Gastrocnemius medialis (tissue), 4 donors: Measurements from ENCODE around the gene GJA10. TPM values are rescaled to one million over a fixed set of nuclear protein-coding genes. Genes with fewer than 3 reads are reported as not detected.

Experiments
- ATAC-seq, 2 donors: fragments of 150-250 bp; one replicate each; pipeline ENCODE4 v1.9.1; 2016
- DNase-seq, 2 donors: peaks; one replicate each; pipeline ENCODE4 v3.0.0-alpha.2; 2019
- H3K27ac ChIP-seq, 4 donors: fragments of 200-600 bp; sonication (generic); 1 replicate in 1 of 4; 2 replicates in 3 of 4; pipeline ENCODE4 v1.5.1; 2016 to 2018; ENCODE audit warnings: mild to moderate bottlenecking in 2 of 4, moderate library complexity in 1 of 4
- H3K27me3 ChIP-seq, 3 donors: fragments of 200-600 bp; sonication (generic) in 2 of 3; 1 replicate in 1 of 3; 2 replicates in 2 of 3; pipeline versions ENCODE4 v1.5.1 to v1.6.0; 2016 to 2019; ENCODE audit warnings: mild to moderate bottlenecking in 1 of 3, moderate library complexity in 1 of 3
- H3K36me3 ChIP-seq, 2 donors: fragments of 200-600 bp; sonication (generic) in 1 of 2; one replicate each; pipeline ENCODE4 v1.5.1; 2017 to 2018
- H3K4me1 ChIP-seq, 2 donors: fragments of 200-600 bp; sonication (generic) in 1 of 2; one replicate each; pipeline ENCODE4 v1.5.1; 2016 to 2017; ENCODE audit warnings: mild to moderate bottlenecking in 2 of 2
- H3K4me3 ChIP-seq, 4 donors: fragments of 200-600 bp; sonication (generic) in 3 of 4; 1 replicate in 1 of 4; 2 replicates in 3 of 4; pipeline ENCODE4 v1.5.1; 2016 to 2019; ENCODE audit warnings: mild to moderate bottlenecking in 2 of 4
- H3K9me3 ChIP-seq, 3 donors: fragments of 200-600 bp; sonication (generic) in 2 of 3; 1 replicate in 1 of 3; 2 replicates in 2 of 3; pipeline ENCODE4 v1.5.1; 2016 to 2019
- POLR2A ChIP-seq, 2 donors: fragments of 450-650 bp; IDR thresholded peaks; one replicate each; pipeline ENCODE4 v1.6.1; 2017; ENCODE audit warnings: antibody characterized with exemption in 2 of 2, mild to moderate bottlenecking in 2 of 2, moderate library complexity in 2 of 2
- in situ Hi-C, 4 donors: fragments of 200-750 bp; cut with MboI; loops; one replicate each; pipeline versions ENCODE4 v1.15.0 to v1.8.0; 2017; ENCODE audit warnings: low sequenced_read_pairs in 4 of 4
- intact Hi-C: fragments of 100-400 bp; cut with DNase I; formaldehyde crosslinking; loops from one replicate; pipeline ENCODE4 v1.15.1; 2023; ENCODE audit warnings: low total_unique reads
- total RNA-seq, 4 donors: library from RNA; depleted of rRNA; stranded (reverse); fragments of >200 nt; gene quantifications; one replicate each; pipeline versions ENCODE4 v1.1.0 to v1.2.3, GENCODE V29; 2016
- TF ChIP-seq, protein P1 (sequence below), 5 experiments: fragments of 450-650 bp in 3 of 5; fragments of 200-600 bp in 2 of 5; sonication (generic) in 2 of 5; IDR thresholded peaks in 4 of 5; conservative IDR thresholded peaks in 1 of 5; 1 replicate in 4 of 5; 2 replicates in 1 of 5; pipeline ENCODE4 v1.5.1; 2016 to 2019; ENCODE audit warnings: antibody characterized with exemption in 5 of 5, mild to moderate bottlenecking in 3 of 5, moderate library complexity in 3 of 5

The GJA10 gene
- total RNA-seq, 4 donors from 2014 or later = not detected

DNA sequence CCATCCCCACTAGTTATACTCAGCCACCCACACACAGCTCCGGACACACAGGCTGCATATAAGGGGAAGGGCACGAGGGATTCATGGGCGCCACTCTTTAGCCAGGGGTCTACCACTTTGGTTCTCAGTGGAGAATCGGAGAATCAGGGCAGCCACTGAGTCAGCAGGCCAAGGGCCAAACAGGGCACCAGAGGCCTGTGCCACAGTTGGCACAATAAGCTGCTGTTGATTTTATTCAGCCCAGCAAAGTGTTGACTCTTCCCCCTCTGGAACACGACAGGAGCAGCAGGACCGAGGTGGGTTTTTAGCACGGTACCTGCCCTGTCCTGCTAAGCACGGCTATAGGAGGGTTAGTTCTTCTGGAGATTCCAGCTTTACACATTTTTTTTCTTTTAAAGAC lies 48.3 kb downstream of the GJA10 start:
- H3K27me3 ChIP-seq = no peaks in the 10 kb centered on the region
- no peaks in the 10 kb centered on the region for H3K36me3 ChIP-seq
- peak overlapping the region in 1 of 4 donors; percentile 58 for H3K27ac ChIP-seq
- ATAC-seq (no peak), DNase-seq (no peak)
- H3K4me3 ChIP-seq = no peak overlapping the region
- H3K4me1 ChIP-seq = peaks cover 25 to 27% of the 10 kb centered on the region in 2 donors
- in situ Hi-C loops = loop anchor here (5.0 to 10.0 kb wide), 5 partner anchors 442 to 540 kb away; no protein-coding TSS in a partner anchor
- intact Hi-C loops = loop anchor here (5.0 to 10.0 kb wide), 2 partner anchors 152 to 275 kb away; no protein-coding TSS in a partner anchor
- TF ChIP-seq, protein P1, sequence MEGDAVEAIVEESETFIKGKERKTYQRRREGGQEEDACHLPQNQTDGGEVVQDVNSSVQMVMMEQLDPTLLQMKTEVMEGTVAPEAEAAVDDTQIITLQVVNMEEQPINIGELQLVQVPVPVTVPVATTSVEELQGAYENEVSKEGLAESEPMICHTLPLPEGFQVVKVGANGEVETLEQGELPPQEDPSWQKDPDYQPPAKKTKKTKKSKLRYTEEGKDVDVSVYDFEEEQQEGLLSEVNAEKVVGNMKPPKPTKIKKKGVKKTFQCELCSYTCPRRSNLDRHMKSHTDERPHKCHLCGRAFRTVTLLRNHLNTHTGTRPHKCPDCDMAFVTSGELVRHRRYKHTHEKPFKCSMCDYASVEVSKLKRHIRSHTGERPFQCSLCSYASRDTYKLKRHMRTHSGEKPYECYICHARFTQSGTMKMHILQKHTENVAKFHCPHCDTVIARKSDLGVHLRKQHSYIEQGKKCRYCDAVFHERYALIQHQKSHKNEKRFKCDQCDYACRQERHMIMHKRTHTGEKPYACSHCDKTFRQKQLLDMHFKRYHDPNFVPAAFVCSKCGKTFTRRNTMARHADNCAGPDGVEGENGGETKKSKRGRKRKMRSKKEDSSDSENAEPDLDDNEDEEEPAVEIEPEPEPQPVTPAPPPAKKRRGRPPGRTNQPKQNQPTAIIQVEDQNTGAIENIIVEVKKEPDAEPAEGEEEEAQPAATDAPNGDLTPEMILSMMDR (IDR thresholded peaks at IDR 0.05 in 4 of 5, conservative IDR thresholded peaks at IDR 0.05 in 1 of 5) = no peak
- TF ChIP-seq POLR2A (IDR thresholded peaks at IDR 0.05) = no peak
- no peaks in the 10 kb centered on the region for H3K9me3 ChIP-seq

DNA sequence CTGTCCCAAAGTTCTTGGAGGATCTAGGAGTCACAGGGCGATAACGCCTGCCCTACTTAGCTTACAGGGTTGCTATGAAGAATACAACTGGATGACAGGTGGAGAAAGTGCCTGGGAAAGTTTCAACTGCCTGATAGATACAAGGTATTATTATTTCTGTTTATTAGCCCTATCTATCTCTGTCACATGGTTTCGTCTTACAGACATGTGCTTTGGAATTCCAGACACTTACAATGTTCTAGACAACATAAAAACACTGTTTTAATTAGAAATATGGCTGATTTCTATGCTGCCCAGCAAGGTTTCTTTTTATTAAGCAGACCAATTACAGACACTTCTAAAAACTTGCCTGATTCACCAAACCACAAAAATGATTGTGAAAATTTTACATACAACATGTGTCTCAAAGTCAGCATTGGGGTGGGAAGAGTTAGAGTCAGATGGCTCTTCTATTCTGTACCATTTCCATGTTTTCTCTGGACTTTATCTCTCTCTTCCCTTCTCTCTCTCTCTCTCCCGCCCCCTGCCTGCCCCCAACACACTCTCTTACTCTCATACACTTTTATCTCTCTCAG lies 50.0 kb downstream of the GJA10 start:
- intact Hi-C loops (loop anchor here (5.0 to 10.0 kb wide), 2 partner anchors 151 to 273 kb away; no protein-coding TSS in a partner anchor), in situ Hi-C loops (loop anchor here (5.0 to 10.0 kb wide), 5 partner anchors 441 to 538 kb away; no protein-coding TSS in a partner anchor)
- TF ChIP-seq, protein P1 (IDR thresholded peaks at IDR 0.05 in 4 of 5, conservative IDR thresholded peaks at IDR 0.05 in 1 of 5) = no peak
- TF ChIP-seq POLR2A (IDR thresholded peaks at IDR 0.05) = no peak
- Histone ChIP-seq H3K4me1 (peaks cover 25 to 27% of the 10 kb centered on the region in 2 donors), H3K27ac (no peak overlapping the region), H3K9me3 (no peaks in the 10 kb centered on the region), H3K27me3 (no peaks in the 10 kb centered on the region), H3K36me3 (no peaks in the 10 kb centered on the region), H3K4me3 (no peak overlapping the region)
- DNase-seq (no peak), ATAC-seq (no peak)

DNA sequence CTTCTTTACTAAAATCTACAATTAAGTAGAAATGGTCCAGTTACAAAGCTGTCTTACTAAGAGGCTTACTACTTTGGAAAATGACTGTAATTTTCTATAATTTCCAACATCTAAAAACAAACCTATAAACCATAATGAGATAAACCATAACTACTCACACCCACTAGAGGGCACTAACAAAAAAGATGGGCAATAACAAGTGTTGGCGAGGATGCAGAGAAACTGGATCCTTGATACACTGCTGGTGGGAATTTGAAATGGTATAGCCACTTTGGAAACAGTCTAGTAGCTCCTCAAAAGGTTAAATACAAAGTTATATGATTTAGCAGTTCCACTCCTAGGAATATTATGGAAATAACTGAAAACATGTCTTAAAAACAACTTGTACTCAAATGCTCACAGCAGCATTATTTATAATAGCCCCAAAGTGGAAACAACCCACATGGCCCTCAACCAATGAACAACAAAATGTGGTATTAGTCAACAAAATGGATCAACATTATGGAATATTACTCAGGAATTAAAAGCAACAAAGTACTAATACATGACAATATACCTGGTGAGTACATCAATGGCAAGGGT lies 50.6 kb downstream of the GJA10 start:
- no peaks in the 10 kb centered on the region for H3K9me3 ChIP-seq
- H3K4me3 ChIP-seq = no peak overlapping the region
- TF ChIP-seq, protein P1 (IDR thresholded peaks at IDR 0.05 in 4 of 5, conservative IDR thresholded peaks at IDR 0.05 in 1 of 5) = peak in 3 of 5 experiments; percentile 1 to 28 (median 16)
- no peak for TF ChIP-seq POLR2A (IDR thresholded peaks at IDR 0.05)
- DNase-seq (no peak), ATAC-seq (no peak)
- in situ Hi-C loops (loop anchor here (5.0 to 10.0 kb wide), 6 partner anchors 357 to 537 kb away; no protein-coding TSS in a partner anchor), intact Hi-C loops (loop anchor here (5.0 to 10.0 kb wide), 2 partner anchors 150 to 272 kb away; no protein-coding TSS in a partner anchor)
- H3K36me3 ChIP-seq = peaks cover 0 to 6% of the 10 kb centered on the region in 2 donors
- H3K27me3 ChIP-seq = no peaks in the 10 kb centered on the region
- no peak overlapping the region for H3K27ac ChIP-seq
- H3K4me1 ChIP-seq = peaks cover 25 to 27% of the 10 kb centered on the region in 2 donors

Other genes with a start within 250 kb of the GJA10 start
- gene MDN1, start 74.7 kb upstream of the GJA10 start, total RNA-seq = 10 to 100 TPM; 13.5 to 22.0 (median 17.0) TPM
- 10 to 100 TPM in 2 of 4 donors, 1 to 10 TPM in 2; 7.8 to 14.2 (median 11.6) TPM for gene CASP8AP2, start 64.6 kb upstream of the GJA10 start, total RNA-seq